Liver (tissue), 5 donors: ENCODE measurements around the gene SIK3. TPM values are rescaled to one million over a fixed set of nuclear protein-coding genes. Genes with fewer than 3 reads are reported as not detected.

ENCODE experiments used
- polyA plus RNA-seq, 2 donors: library from polyadenylated mRNA; stranded (reverse) in 1 of 2; unstranded in 1 of 2; fragments of 200-250 nt in 1 of 2; fragments of >200 nt in 1 of 2; fragmentation: Nextera tagmentation in 1 of 2; extraction: Ambion mirVana in 1 of 2; gene quantifications; one replicate each; pipeline versions ENCODE4 v1.2.1 to v1.2.3, GENCODE V29; 2013 to 2015
- small RNA-seq: library from RNA; depleted of rRNA; stranded (forward); fragments of <200 nt; gene quantifications from one replicate; pipeline ENCODE3, GENCODE V24; 2014
- total RNA-seq, 2 donors: library from RNA; depleted of rRNA; stranded (reverse); fragments of >200 nt; gene quantifications; one replicate each; pipeline ENCODE4 v1.2.3, GENCODE V29; 2014
- donor health status: healthy.
- donor health status: healthy.
- donor health status: healthy.

The SIK3 gene
- total and polyA plus RNA-seq, 4 donors = 6.9 to 52.4 (median 14.4) TPM

Small RNA genes lying within 50 kb of the gene (small RNA-seq; reads per million reads assigned to genes)
- gene AP000936.3 (not detected), gene RNY4P6 (0.95 reads per million, percentile 77 among the genes with 10 or more reads in this experiment)

Other genes starting within 250 kb of the SIK3 start
- 10 to 100 TPM; 33.4 to 39.8 TPM for gene PAFAH1B2, start 45.9 kb upstream of the SIK3 start, total RNA-seq
- 10 to 100 TPM; 12.7 to 16.4 TPM for gene PAFAH1B2, start 45.9 kb upstream of the SIK3 start, polyA plus RNA-seq
- gene SIDT2, start 80.3 kb upstream of the SIK3 start, total RNA-seq = 10 to 100 TPM; 21.7 to 42.9 TPM
- 10 to 100 TPM; 11.2 to 23.1 TPM for gene SIDT2, start 80.3 kb upstream of the SIK3 start, polyA plus RNA-seq
- 100 to 1,000 TPM in 1 of 2 donors, 1 to 10 TPM in 1; 7.4 to 168 TPM for gene TAGLN, start 100.9 kb upstream of the SIK3 start, total RNA-seq
- 100 to 1,000 TPM in 1 of 2 donors, 10 to 100 TPM in 1; 24.6 to 309 TPM for gene TAGLN, start 100.9 kb upstream of the SIK3 start, polyA plus RNA-seq
- 10 to 100 TPM; 19.7 to 32.3 TPM for gene PCSK7, start 133.6 kb upstream of the SIK3 start, total RNA-seq
- 10 to 100 TPM in 1 of 2 donors, 1 to 10 TPM in 1; 7.3 to 12.7 TPM for gene PCSK7, start 133.6 kb upstream of the SIK3 start, polyA plus RNA-seq
- 1 to 10 TPM; 6.0 to 6.1 TPM for gene RNF214, start 134.2 kb upstream of the SIK3 start, total RNA-seq
- gene RNF214, start 134.2 kb upstream of the SIK3 start, polyA plus RNA-seq = 1 to 10 TPM; 4.6 to 6.2 TPM
- 1 to 10 TPM; 1.6 to 1.7 TPM for gene BACE1-AS, start 192.9 kb upstream of the SIK3 start, total RNA-seq
- 1 to 10 TPM in 1 of 2 donors, under 1 TPM in 1; 0.85 to 2.9 TPM for gene BACE1-AS, start 192.9 kb upstream of the SIK3 start, polyA plus RNA-seq
- gene BACE1, start 217.8 kb upstream of the SIK3 start, total RNA-seq = 10 to 100 TPM; 14.0 to 21.8 TPM
- 10 to 100 TPM in 1 of 2 donors, 1 to 10 TPM in 1; 7.3 to 14.3 TPM for gene BACE1, start 217.8 kb upstream of the SIK3 start, polyA plus RNA-seq
- 10 to 100 TPM in 1 of 2 donors, 1 to 10 TPM in 1; 4.9 to 12.3 TPM for gene CEP164, start 229.4 kb upstream of the SIK3 start, total RNA-seq
- 1 to 10 TPM; 4.1 to 6.8 TPM for gene CEP164, start 229.4 kb upstream of the SIK3 start, polyA plus RNA-seq